GM23248 (cell line): ENCODE results near the gene UMODL1.

ENCODE experiments used
- EZH2 ChIP-seq: fragments of 200-600 bp; sonication (generic); IDR thresholded peaks from 2 replicates; pipeline ENCODE4 v1.6.1; 2018; ENCODE audit warnings: antibody characterized with exemption, mild to moderate bottlenecking; ENCODE audit not compliant: insufficient read depth, poor library complexity, severe bottlenecking
- EZH2phosphoT487 ChIP-seq: fragments of 200-600 bp; sonication (generic); IDR thresholded peaks from 2 replicates; pipeline ENCODE4 v1.6.1; 2018; ENCODE audit warnings: antibody characterized with exemption, moderate library complexity, mild to moderate bottlenecking, low read depth; ENCODE audit not compliant: insufficient read depth

DNA sequence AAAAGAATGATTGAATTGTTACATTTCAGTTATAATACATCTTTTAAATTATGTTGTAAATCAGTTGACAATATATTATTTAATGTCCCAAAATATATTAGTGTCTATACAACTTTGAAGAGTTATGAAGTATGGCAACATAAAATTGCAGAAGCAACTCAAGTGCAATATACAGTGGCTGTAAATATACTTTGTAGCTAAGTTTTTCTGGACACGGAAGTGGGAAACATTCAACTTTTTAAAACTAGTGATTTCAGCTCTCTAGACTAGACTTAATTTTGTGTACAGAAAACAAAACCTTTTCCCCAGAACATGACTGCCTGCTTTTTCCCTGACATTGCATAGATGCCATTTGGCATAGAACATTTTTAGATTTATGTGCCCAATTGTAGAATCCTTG is 118.3 kb downstream of the UMODL1 start:
- no peak for TF ChIP-seq EZH2phosphoT487
- TF ChIP-seq EZH2: no peak
